H9 (cell line): ENCODE measurements around the gene FRZB. TPM values are rescaled to one million over a fixed set of nuclear protein-coding genes. Genes with fewer than 3 reads are reported as not detected.

ENCODE experiments used
- DNase-seq: peaks from one replicate; pipeline ENCODE4 v3.0.0-alpha.2; 2017
- H2AFZ ChIP-seq: one replicate; pipeline ENCODE4 v1.6.1; 2013; ENCODE audit warnings: mild to moderate bottlenecking, low read length, control low read depth, moderate library complexity
- H2AK5ac ChIP-seq: 2 replicates; pipeline ENCODE4 v1.6.1; 2013; ENCODE audit warnings: low read length, control low read depth, mixed read lengths; ENCODE audit not compliant: insufficient read length
- H2BK120ac ChIP-seq: one replicate; pipeline ENCODE4 v1.6.1; 2013; ENCODE audit warnings: low read depth, mild to moderate bottlenecking, low read length, control low read depth, inconsistent platforms; ENCODE audit not compliant: poor library complexity, severe bottlenecking
- H2BK12ac ChIP-seq: 2 replicates; pipeline ENCODE4 v1.6.1; 2013; ENCODE audit warnings: low read length, control low read depth, mixed read lengths, low read depth; ENCODE audit not compliant: insufficient read length
- H2BK15ac ChIP-seq: 2 replicates; pipeline ENCODE4 v1.6.1; 2013; ENCODE audit warnings: low read depth, low read length, control low read depth
- H2BK20ac ChIP-seq: one replicate; pipeline ENCODE4 v1.6.1; 2013; ENCODE audit warnings: low read depth, mild to moderate bottlenecking, low read length, control low read depth, inconsistent platforms; ENCODE audit not compliant: poor library complexity, severe bottlenecking
- H2BK5ac ChIP-seq: 2 replicates; pipeline ENCODE4 v1.6.1; 2013; ENCODE audit warnings: low read length, control low read depth, mixed read lengths; ENCODE audit not compliant: insufficient read length
- H3K14ac ChIP-seq: 2 replicates; pipeline ENCODE4 v1.6.1; 2013; ENCODE audit warnings: low read length, control low read depth; ENCODE audit not compliant: insufficient read depth
- H3K18ac ChIP-seq: 2 replicates; pipeline ENCODE4 v1.6.1; 2013; ENCODE audit warnings: low read depth, mild to moderate bottlenecking, mixed read lengths, low read length, control low read depth; ENCODE audit not compliant: insufficient read length
- H3K23ac ChIP-seq: 2 replicates; pipeline ENCODE4 v1.6.1; 2013; ENCODE audit warnings: low read length, control low read depth, mixed read lengths, low read depth; ENCODE audit not compliant: insufficient read length
- H3K23me2 ChIP-seq: 2 replicates; pipeline ENCODE4 v1.6.1; 2013; ENCODE audit warnings: low read depth, mild to moderate bottlenecking, mixed read lengths, low read length, control low read depth; ENCODE audit not compliant: insufficient read length, poor library complexity, severe bottlenecking
- H3K27ac ChIP-seq: 2 replicates; pipeline ENCODE4 v1.5.1; 2013; ENCODE audit warnings: low read length, control low read depth, mixed read lengths, low read depth; ENCODE audit not compliant: insufficient read length
- H3K27me3 ChIP-seq: 2 replicates; pipeline ENCODE4 v1.6.1; 2013; ENCODE audit warnings: low read length, control low read depth, inconsistent platforms; ENCODE audit not compliant: insufficient read depth
- H3K4ac ChIP-seq: 2 replicates; pipeline ENCODE4 v1.6.1; 2013; ENCODE audit warnings: low read depth, mild to moderate bottlenecking, control low read depth, inconsistent platforms, low read length, moderate library complexity
- H3K4me1 ChIP-seq: 2 replicates; pipeline ENCODE4 v1.6.1; 2013; ENCODE audit warnings: low read length, control low read depth, inconsistent platforms; ENCODE audit not compliant: insufficient read depth
- H3K4me2 ChIP-seq: 2 replicates; pipeline ENCODE4 v1.6.1; 2013; ENCODE audit warnings: low read length, control low read depth, mixed read lengths; ENCODE audit not compliant: insufficient read length, insufficient read depth
- H3K56ac ChIP-seq: 2 replicates; pipeline ENCODE4 v1.6.1; 2013; ENCODE audit warnings: low read depth, mild to moderate bottlenecking, mixed read lengths, low read length, control low read depth; ENCODE audit not compliant: insufficient read length
- H3K79me1 ChIP-seq: 2 replicates; pipeline ENCODE4 v1.6.1; 2013; ENCODE audit warnings: low read depth, mild to moderate bottlenecking, moderate library complexity, low read length, control low read depth, inconsistent platforms; ENCODE audit not compliant: insufficient read depth, poor library complexity, severe bottlenecking
- H3K79me2 ChIP-seq: 2 replicates; pipeline ENCODE4 v1.6.1; 2013; ENCODE audit warnings: low read length, control low read depth, inconsistent platforms; ENCODE audit not compliant: insufficient read depth
- H3K9ac ChIP-seq: 2 replicates; pipeline ENCODE4 v1.6.1; 2013; ENCODE audit warnings: low read length, control low read depth, mixed read lengths; ENCODE audit not compliant: insufficient read length; ENCODE audit errors: extremely low read depth
- H3K9me3 ChIP-seq: one replicate; pipeline ENCODE4 v1.6.1; 2013; ENCODE audit warnings: low read depth, low read length, inconsistent platforms; ENCODE audit not compliant: control insufficient read depth
- H3T11ph ChIP-seq: one replicate; pipeline ENCODE4 v1.6.1; 2013; ENCODE audit warnings: mild to moderate bottlenecking, low read length, control low read depth, inconsistent platforms
- H4K20me1 ChIP-seq: one replicate; pipeline ENCODE4 v1.6.1; 2013; ENCODE audit not compliant: control insufficient read depth, insufficient read length, insufficient read depth
- H4K5ac ChIP-seq: 2 replicates; pipeline ENCODE4 v1.6.1; 2013; ENCODE audit warnings: low read depth, mild to moderate bottlenecking, mixed read lengths, low read length, control low read depth; ENCODE audit not compliant: insufficient read length
- H4K8ac ChIP-seq: replicated peaks from 2 replicates; pipeline ENCODE4 v1.6.1; 2013; ENCODE audit warnings: low read length, control low read depth, mixed read lengths, low read depth; ENCODE audit not compliant: insufficient read length
- H4K91ac ChIP-seq: 2 replicates; pipeline ENCODE4 v1.6.1; 2013; ENCODE audit warnings: low read depth, mild to moderate bottlenecking, moderate library complexity, mixed read lengths, low read length, control low read depth; ENCODE audit not compliant: insufficient read length
- H3K27ac Mint-ChIP-seq, 3 experiments: 2 replicates in 2 of 3; 3 replicates in 1 of 3; pipeline ENCODE4 v1.8.0; 2020 to 2021; ENCODE audit warnings: mixed read lengths in 3 of 3, mild to moderate bottlenecking in 1 of 3, moderate library complexity in 1 of 3
- H3K27me3 Mint-ChIP-seq: 2 replicates; pipeline ENCODE4 v1.8.0; 2021; ENCODE audit warnings: low read depth, mild to moderate bottlenecking, moderate library complexity, mixed read lengths
- H3K36me3 Mint-ChIP-seq, 3 experiments: 2 replicates in 2 of 3; 3 replicates in 1 of 3; pipeline ENCODE4 v1.8.0; 2020 to 2021; ENCODE audit warnings: low read depth in 3 of 3, mixed read lengths in 3 of 3; ENCODE audit not compliant: insufficient read depth in 1 of 3
- H3K4me1 Mint-ChIP-seq, 2 experiments: 2 replicates each; pipeline ENCODE4 v1.8.0; 2020; ENCODE audit warnings: mixed read lengths in 2 of 2
- H3K4me3 Mint-ChIP-seq, 2 experiments: 2 replicates in 1 of 2; 3 replicates in 1 of 2; pipeline ENCODE4 v1.8.0; 2020 to 2021; ENCODE audit warnings: mild to moderate bottlenecking in 2 of 2, mixed read lengths in 2 of 2, moderate library complexity in 1 of 2
- H3K9me3 Mint-ChIP-seq, 2 experiments: 2 replicates in 1 of 2; 3 replicates in 1 of 2; pipeline ENCODE4 v1.8.0; 2020; ENCODE audit warnings: mild to moderate bottlenecking in 2 of 2, mixed read lengths in 2 of 2, moderate library complexity in 1 of 2
- CTCF ChIP-seq: fragments of 200-600 bp; sonication (generic); conservative IDR thresholded peaks from 3 replicates; pipeline ENCODE4 v1.8.0; 2021; ENCODE audit warnings: antibody characterized with exemption, mild to moderate bottlenecking
- WGBS: extraction: QIAGEN DNeasy Blood & Tissue Kit; methylation state at CpG from one replicate; pipeline ENCODE4 v1.1.7; 2013; ENCODE audit warnings: missing lambda C conversion rate, low lambda C conversion rate, mixed read lengths; ENCODE audit not compliant: insufficient read length; ENCODE audit errors: extremely low coverage; 5-methylcytosine and 5-hydroxymethylcytosine counted together
- total RNA-seq: library from RNA; stranded (reverse); gene quantifications from 2 replicates; pipeline ENCODE4 v1.2.1, GENCODE V29; 2021

FRZB gene
- total RNA-seq, 1 experiment from 2014 or later = 1.1 TPM

GRCh38 chr2:182792441-182792840 lies 74.0 kb downstream of the FRZB start:
- Histone ChIP-seq H3K9ac (no peak overlapping the region), H3K27me3 (no peaks in the 10 kb centered on the region), H3K14ac (no peak overlapping the region), H3K18ac (no peak overlapping the region), H3K23ac (no peak overlapping the region), H3K79me1 (no peaks in the 10 kb centered on the region), H4K91ac (no peak overlapping the region), H2AFZ (no peak overlapping the region), H4K20me1 (no peaks in the 10 kb centered on the region), H2BK15ac (no peak overlapping the region), H3K4me1 (no peaks in the 10 kb centered on the region), H3T11ph (no peak overlapping the region), H3K4ac (no peak overlapping the region), H2BK5ac (no peak overlapping the region), H4K5ac (no peak overlapping the region), H2AK5ac (no peak overlapping the region), H2BK12ac (no peak overlapping the region), H2BK20ac (no peak overlapping the region), H4K8ac (no peak overlapping the region), H3K9me3 (no peaks in the 10 kb centered on the region), H3K27ac (no peak overlapping the region), H3K23me2 (no peaks in the 10 kb centered on the region), H2BK120ac (no peak overlapping the region), H3K56ac (no peak overlapping the region), H3K4me2 (no peak overlapping the region), H3K79me2 (no peaks in the 10 kb centered on the region)
- no peaks in the 10 kb centered on the region for H3K9me3 Mint-ChIP-seq
- WGBS = no CpG with 5 or more reads among the region's 2 CpGs
- H3K27me3 Mint-ChIP-seq = no peaks in the 10 kb centered on the region
- TF ChIP-seq CTCF = no peak
- no peak overlapping the region for H3K4me3 Mint-ChIP-seq
- peaks cover 6 to 15% of the 10 kb centered on the region in 2 experiments for H3K4me1 Mint-ChIP-seq
- no peak for DNase-seq
- no peaks in the 10 kb centered on the region for H3K36me3 Mint-ChIP-seq
- no peak overlapping the region for H3K27ac Mint-ChIP-seq
